HCT116 (cell line): ENCODE measurements around the gene LSAMP.

ENCODE experiments used
- EZH2 ChIP-seq: fragments of 200-600 bp; sonication (generic); IDR thresholded peaks from 2 replicates; pipeline ENCODE4 v1.6.1; 2017; ENCODE audit warnings: antibody characterized with exemption, mixed run types
- TF ChIP-seq, protein P1 (sequence below), 3 experiments: fragments of 200-600 bp in 1 of 3; sonication (generic) in 1 of 3; IDR thresholded peaks in 2 of 3; conservative IDR thresholded peaks in 1 of 3; 2 replicates each; pipeline ENCODE4 v1.5.1; 2012 to 2017; ENCODE audit warnings: low read depth in 2 of 3, low read length in 2 of 3, antibody characterized with exemption in 1 of 3, borderline replicate concordance in 1 of 3, control low read depth in 1 of 3, mild to moderate bottlenecking in 1 of 3, mixed read lengths in 1 of 3, mixed run types in 1 of 3, moderate library complexity in 1 of 3; ENCODE audit not compliant: insufficient read depth in 1 of 3
- TF ChIP-seq, protein P2 (sequence below): IDR thresholded peaks from 2 replicates; pipeline ENCODE4 v1.6.1; 2012

DNA sequence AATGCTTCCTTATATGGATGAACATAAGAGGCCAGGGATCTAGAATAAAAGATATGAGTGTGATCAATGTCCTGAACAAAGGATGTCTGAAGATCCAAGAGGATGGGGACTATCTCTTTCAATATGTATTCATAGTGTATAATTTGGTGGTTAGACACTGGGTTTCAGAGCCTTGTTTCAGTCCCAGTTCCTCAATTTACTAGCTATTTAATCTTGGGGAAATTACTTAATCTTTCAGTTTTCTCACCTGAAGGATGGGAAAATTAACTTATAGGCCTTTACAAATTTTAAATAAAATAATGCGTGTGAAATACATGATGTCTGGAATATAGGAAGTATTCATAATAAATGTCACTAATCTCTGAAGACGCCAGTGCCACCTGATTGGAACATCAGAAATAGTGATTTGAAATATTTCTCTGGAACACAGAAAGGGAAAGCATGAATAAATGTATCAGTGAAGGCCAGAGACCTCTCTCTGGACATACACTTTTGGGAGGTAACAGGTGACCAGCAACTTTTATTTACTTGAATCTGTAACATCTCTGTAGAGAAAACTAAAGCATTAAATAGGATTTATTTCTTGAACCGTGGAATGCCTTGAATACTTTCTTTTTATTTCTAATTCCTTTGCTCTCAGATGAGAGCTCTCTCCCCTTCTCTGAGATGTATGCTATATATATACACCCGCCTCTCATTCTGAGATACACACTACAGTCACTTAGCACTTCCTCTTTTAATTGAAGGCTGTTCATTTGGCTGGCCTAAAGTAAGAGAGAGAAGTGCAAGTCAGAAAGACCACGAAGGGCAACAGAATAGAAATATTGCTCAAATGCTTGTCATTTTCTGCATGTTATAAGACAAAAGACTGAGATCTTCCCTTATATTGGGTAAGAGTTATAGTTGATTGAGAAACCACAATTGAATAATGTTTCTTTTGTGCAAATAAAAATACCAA lies 407.1 kb downstream of the LSAMP start:
- TF ChIP-seq, protein P1, sequence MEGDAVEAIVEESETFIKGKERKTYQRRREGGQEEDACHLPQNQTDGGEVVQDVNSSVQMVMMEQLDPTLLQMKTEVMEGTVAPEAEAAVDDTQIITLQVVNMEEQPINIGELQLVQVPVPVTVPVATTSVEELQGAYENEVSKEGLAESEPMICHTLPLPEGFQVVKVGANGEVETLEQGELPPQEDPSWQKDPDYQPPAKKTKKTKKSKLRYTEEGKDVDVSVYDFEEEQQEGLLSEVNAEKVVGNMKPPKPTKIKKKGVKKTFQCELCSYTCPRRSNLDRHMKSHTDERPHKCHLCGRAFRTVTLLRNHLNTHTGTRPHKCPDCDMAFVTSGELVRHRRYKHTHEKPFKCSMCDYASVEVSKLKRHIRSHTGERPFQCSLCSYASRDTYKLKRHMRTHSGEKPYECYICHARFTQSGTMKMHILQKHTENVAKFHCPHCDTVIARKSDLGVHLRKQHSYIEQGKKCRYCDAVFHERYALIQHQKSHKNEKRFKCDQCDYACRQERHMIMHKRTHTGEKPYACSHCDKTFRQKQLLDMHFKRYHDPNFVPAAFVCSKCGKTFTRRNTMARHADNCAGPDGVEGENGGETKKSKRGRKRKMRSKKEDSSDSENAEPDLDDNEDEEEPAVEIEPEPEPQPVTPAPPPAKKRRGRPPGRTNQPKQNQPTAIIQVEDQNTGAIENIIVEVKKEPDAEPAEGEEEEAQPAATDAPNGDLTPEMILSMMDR (IDR thresholded peaks at IDR 0.05 in 2 of 3, conservative IDR thresholded peaks at IDR 0.05 in 1 of 3; ENCODE audit: borderline replicate concordance in 1 of 3, insufficient read depth in 1 of 3, low read depth in 2 of 3, low read length in 2 of 3) = no peak
- TF ChIP-seq, protein P2, sequence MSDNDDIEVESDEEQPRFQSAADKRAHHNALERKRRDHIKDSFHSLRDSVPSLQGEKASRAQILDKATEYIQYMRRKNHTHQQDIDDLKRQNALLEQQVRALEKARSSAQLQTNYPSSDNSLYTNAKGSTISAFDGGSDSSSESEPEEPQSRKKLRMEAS = no peak
- no peak for TF ChIP-seq EZH2
